GM12801 (cell line): ENCODE results near the gene METRN.

Source experiments
- CTCF ChIP-seq: IDR thresholded peaks from one replicate; pipeline ENCODE4 v1.5.1; 2011; ENCODE audit warnings: control low read depth; ENCODE audit not compliant: insufficient read length; ENCODE audit errors: extremely low read depth

METRN gene

DNA sequence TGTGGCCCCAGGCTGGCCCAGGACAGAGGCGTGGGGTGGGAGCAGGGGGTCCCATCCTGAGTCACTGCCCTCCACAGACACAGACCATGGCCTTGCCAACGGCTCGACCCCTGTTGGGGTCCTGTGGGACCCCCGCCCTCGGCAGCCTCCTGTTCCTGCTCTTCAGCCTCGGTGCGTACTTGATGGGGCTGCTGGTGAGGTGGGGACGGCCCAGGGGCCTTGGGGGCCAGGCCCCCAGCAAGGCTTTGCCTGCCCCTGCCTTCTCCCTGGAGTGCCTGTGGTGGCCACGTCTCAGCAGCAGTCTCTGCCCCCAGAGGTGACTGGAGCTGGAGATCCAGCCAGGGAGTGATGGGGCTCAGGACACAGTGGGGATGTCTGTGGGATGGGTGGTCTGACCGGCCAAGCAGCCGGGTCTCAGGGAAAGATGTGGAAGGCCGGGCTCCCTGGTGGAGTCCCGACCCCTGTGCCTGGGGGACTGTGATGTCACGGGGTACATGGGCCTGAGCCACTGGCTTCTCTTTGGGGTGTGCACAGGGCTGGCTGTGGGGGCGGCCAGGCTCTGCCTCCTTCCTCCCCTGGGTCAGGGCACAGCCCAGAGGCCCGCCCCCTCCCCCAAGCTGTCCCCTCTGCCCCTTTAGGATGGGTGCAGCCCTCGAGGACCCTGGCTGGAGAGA, 47.8 kb downstream of the METRN start:
- TF ChIP-seq CTCF, result no peak

GRCh38 chr16:763369-764183, 48.7 kb downstream of the METRN start:
- no peak for TF ChIP-seq CTCF

- TF ChIP-seq CTCF, result no peak
Measured at GRCh38 chr16:764184-764750, 49.3 kb downstream of the METRN start.

DNA sequence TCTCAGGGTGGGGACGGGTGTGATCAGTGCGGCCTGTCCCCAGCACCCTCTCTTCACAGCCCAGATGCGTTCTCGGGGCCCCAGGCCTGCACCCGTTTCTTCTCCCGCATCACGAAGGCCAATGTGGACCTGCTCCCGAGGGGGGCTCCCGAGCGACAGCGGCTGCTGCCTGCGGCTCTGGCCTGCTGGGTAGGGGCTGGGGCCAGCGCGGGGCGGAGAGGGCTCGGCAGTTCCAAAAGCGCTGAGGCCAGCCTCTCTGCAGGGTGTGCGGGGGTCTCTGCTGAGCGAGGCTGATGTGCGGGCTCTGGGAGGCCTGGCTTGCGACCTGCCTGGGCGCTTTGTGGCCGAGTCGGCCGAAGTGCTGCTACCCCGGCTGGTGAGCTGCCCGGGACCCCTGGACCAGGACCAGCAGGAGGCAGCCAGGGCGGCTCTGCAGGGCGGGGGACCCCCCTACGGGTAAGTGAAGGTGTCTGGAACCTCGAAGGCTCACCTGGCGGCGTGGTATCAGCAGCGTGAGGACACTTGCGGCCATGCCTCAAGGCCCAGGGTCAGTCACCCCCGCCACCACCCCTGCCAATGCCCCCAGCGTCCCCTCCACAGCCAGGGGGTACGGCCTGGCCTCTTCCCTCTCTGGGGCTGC, 50.0 kb downstream of the METRN start:
- TF ChIP-seq CTCF, result no peak

- TF ChIP-seq CTCF, result no peak
Measured at GRCh38 chr16:765488-765865, 50.6 kb downstream of the METRN start.

DNA sequence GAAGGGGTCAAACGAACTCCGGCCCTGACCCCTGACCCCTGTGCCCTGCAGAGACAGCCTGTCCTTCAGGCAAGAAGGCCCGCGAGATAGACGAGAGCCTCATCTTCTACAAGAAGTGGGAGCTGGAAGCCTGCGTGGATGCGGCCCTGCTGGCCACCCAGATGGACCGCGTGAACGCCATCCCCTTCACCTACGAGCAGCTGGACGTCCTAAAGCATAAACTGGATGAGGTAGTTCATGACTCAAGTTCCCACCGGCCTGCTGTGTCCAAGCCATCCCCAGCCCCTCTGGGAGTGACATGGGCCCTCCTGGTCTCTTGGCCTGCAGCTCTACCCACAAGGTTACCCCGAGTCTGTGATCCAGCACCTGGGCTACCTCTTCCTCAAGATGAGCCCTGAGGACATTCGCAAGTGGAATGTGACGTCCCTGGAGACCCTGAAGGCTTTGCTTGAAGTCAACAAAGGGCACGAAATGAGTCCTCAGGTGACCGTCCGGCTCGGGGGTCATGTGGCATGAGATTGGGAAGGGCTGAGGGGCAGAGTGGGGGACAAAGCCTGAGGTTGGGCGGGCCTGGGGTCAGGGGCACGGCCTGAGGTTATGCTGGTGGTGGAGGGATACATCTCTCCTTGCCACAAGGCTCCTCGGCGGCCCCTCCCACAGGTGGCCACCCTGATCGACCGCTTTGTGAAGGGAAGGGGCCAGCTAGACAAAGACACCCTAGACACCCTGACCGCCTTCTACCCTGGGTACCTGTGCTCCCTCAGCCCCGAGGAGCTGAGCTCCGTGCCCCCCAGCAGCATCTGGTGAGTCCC, 51.3 kb downstream of the METRN start:
- no peak for TF ChIP-seq CTCF
